Keratinocyte (primary cell): ENCODE results near the gene PCSK6. TPM values are rescaled to one million over a fixed set of nuclear protein-coding genes. Genes with fewer than 3 reads are reported as not detected.

Source experiments
- DNase-seq: peaks from one replicate; pipeline ENCODE4 v3.0.0-alpha.2; 2011; ENCODE audit warnings: low read depth, missing footprints, low spot score
- FAIRE-seq: peaks from 2 replicates; lab custom pipeline; 2011; peaks lifted over from hg19 to GRCh38; lab: Jason Lieb, UNC
- H2AFZ ChIP-seq: 2 replicates; pipeline ENCODE4 v1.6.0; 2012; ENCODE audit warnings: low read length, control low read depth, inconsistent platforms; ENCODE audit not compliant: control insufficient read depth
- H3K27ac ChIP-seq: 2 replicates; pipeline ENCODE4 v1.5.1; 2011; ENCODE audit warnings: low read length; ENCODE audit not compliant: control insufficient read depth, insufficient read depth
- H3K27me3 ChIP-seq: 3 replicates; pipeline ENCODE4 v1.6.0; 2011; ENCODE audit warnings: low read length; ENCODE audit not compliant: control insufficient read depth, insufficient read depth; ENCODE audit errors: extremely low read depth
- H3K36me3 ChIP-seq, 2 experiments: 2 replicates in 1 of 2; 3 replicates in 1 of 2; pipeline ENCODE4 v1.5.1; 2011; ENCODE audit warnings: low read length in 2 of 2, mild to moderate bottlenecking in 1 of 2; ENCODE audit not compliant: control insufficient read depth in 2 of 2, insufficient read depth in 2 of 2; ENCODE audit errors: extremely low read depth in 1 of 2
- H3K4me1 ChIP-seq: 3 replicates; pipeline ENCODE4 v1.5.1; 2011; ENCODE audit warnings: low read length; ENCODE audit not compliant: control insufficient read depth, insufficient read depth; ENCODE audit errors: extremely low read depth
- H3K4me2 ChIP-seq: 3 replicates; pipeline ENCODE4 v1.6.0; 2011; ENCODE audit warnings: low read depth, low read length; ENCODE audit not compliant: control insufficient read depth, insufficient read depth; ENCODE audit errors: extremely low read depth
- H3K4me3 ChIP-seq, 3 experiments: fragments of 200-600 bp in 1 of 3; sonication (generic) in 1 of 3; 2 replicates in 2 of 3; 3 replicates in 1 of 3; pipeline ENCODE4 v1.5.1; 2011 to 2016; ENCODE audit warnings: low read length in 3 of 3, mild to moderate bottlenecking in 3 of 3, control low read depth in 2 of 3, inconsistent platforms in 1 of 3, low read depth in 1 of 3, mixed read lengths in 1 of 3, mixed run types in 1 of 3, moderate library complexity in 1 of 3; ENCODE audit not compliant: control insufficient read depth in 2 of 3, insufficient read depth in 2 of 3; ENCODE audit errors: extremely low read depth in 1 of 3
- H3K79me2 ChIP-seq: 2 replicates; pipeline ENCODE4 v1.6.0; 2012; ENCODE audit warnings: low read length; ENCODE audit not compliant: control insufficient read depth, insufficient read depth
- H3K9ac ChIP-seq: 3 replicates; pipeline ENCODE4 v1.6.0; 2011; ENCODE audit warnings: low read length; ENCODE audit not compliant: control insufficient read depth, insufficient read depth; ENCODE audit errors: extremely low read depth
- H3K9me1 ChIP-seq: 3 replicates; pipeline ENCODE4 v1.6.0; 2011; ENCODE audit warnings: low read length; ENCODE audit not compliant: control insufficient read depth, insufficient read depth; ENCODE audit errors: extremely low read depth
- H3K9me3 ChIP-seq: 2 replicates; pipeline ENCODE4 v1.5.1; 2012; ENCODE audit warnings: low read depth, low read length; ENCODE audit not compliant: control insufficient read depth
- H4K20me1 ChIP-seq: 3 replicates; pipeline ENCODE4 v1.6.0; 2011; ENCODE audit warnings: low read length; ENCODE audit not compliant: control insufficient read depth, insufficient read depth; ENCODE audit errors: extremely low read depth
- EZH2 ChIP-seq: IDR thresholded peaks from one replicate; pipeline ENCODE4 v1.6.1; 2012; ENCODE audit warnings: inconsistent platforms, mild to moderate bottlenecking, low read length, moderate library complexity
- dilution Hi-C: fragments of 300-500 bp; cut with MboI; formaldehyde crosslinking; loops from one replicate; pipeline ENCODE4 v1.7.0; 2020; ENCODE audit warnings: low sequenced_read_pairs; ENCODE audit not compliant: extremely low pct_ligation_motif_present
- polyA plus RNA-seq, 5 experiments: library from polyadenylated mRNA; depleted of rRNA in 3 of 5; stranded (reverse) in 3 of 5; stranded (forward) in 1 of 5; unstranded in 1 of 5; fragments of >200 nt; gene quantifications; 1 replicate in 1 of 5; 2 replicates in 3 of 5; 3 replicates in 1 of 5; pipeline versions ENCODE4 v1.2.1 to v1.2.3, GENCODE V29; 2011 to 2012; ENCODE audit warnings: missing spikeins in 2 of 5, low read depth in 1 of 5, low replicate concordance in 1 of 5
- TF ChIP-seq, protein P1 (sequence below), 3 experiments: IDR thresholded peaks in 1 of 3; conservative IDR thresholded peaks in 1 of 3; optimal IDR thresholded peaks in 1 of 3; 2 replicates in 2 of 3; 3 replicates in 1 of 3; pipeline versions ENCODE3 to v1.5.1; 2011; ENCODE audit warnings: low read length in 3 of 3, mild to moderate bottlenecking in 3 of 3, moderate library complexity in 2 of 3, control low read depth in 1 of 3, inconsistent platforms in 1 of 3; ENCODE audit not compliant: insufficient read depth in 2 of 3; ENCODE audit errors: extremely low read depth in 1 of 3

Gene PCSK6
- polyA plus RNA-seq, 1 donor (not counting 4 experiments of a cell fraction or from before 2014, with no cell fraction given): 3.1 TPM

GRCh38 chr15:101407439-101407838 is 82.1 kb downstream of the PCSK6 start:
- no peaks in the 10 kb centered on the region for H3K79me2 ChIP-seq
- H2AFZ ChIP-seq: no peak overlapping the region
- DNase-seq (no peak), FAIRE-seq (no peak)
- H3K9me1 ChIP-seq: no peaks in the 10 kb centered on the region
- no peaks in the 10 kb centered on the region for H4K20me1 ChIP-seq
- no peak overlapping the region for H3K9ac ChIP-seq
- peaks cover 0 to 3% of the 10 kb centered on the region in 2 experiments for H3K36me3 ChIP-seq
- TF ChIP-seq EZH2: no peak
- TF ChIP-seq, protein P1, sequence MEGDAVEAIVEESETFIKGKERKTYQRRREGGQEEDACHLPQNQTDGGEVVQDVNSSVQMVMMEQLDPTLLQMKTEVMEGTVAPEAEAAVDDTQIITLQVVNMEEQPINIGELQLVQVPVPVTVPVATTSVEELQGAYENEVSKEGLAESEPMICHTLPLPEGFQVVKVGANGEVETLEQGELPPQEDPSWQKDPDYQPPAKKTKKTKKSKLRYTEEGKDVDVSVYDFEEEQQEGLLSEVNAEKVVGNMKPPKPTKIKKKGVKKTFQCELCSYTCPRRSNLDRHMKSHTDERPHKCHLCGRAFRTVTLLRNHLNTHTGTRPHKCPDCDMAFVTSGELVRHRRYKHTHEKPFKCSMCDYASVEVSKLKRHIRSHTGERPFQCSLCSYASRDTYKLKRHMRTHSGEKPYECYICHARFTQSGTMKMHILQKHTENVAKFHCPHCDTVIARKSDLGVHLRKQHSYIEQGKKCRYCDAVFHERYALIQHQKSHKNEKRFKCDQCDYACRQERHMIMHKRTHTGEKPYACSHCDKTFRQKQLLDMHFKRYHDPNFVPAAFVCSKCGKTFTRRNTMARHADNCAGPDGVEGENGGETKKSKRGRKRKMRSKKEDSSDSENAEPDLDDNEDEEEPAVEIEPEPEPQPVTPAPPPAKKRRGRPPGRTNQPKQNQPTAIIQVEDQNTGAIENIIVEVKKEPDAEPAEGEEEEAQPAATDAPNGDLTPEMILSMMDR (optimal IDR thresholded peaks at IDR 0.05 in 1 of 3, IDR thresholded peaks at IDR 0.05 in 1 of 3, conservative IDR thresholded peaks at IDR 0.05 in 1 of 3; ENCODE audit: extremely low read depth in 1 of 3, insufficient read depth in 2 of 3, low read length in 3 of 3): no peak
- no peak overlapping the region for H3K4me2 ChIP-seq
- H3K27ac ChIP-seq: no peak overlapping the region
- H3K9me3 ChIP-seq: no peaks in the 10 kb centered on the region
- no peaks in the 10 kb centered on the region for H3K27me3 ChIP-seq
- H3K4me3 ChIP-seq: no peak overlapping the region
- no peaks in the 10 kb centered on the region for H3K4me1 ChIP-seq
- dilution Hi-C loops: no loop called here

- Histone ChIP-seq H3K9ac (no peak overlapping the region), H3K9me1 (no peaks in the 10 kb centered on the region), H3K4me2 (no peak overlapping the region), H3K36me3 (peaks cover 0 to 3% of the 10 kb centered on the region in 2 experiments), H4K20me1 (no peaks in the 10 kb centered on the region), H2AFZ (no peak overlapping the region), H3K9me3 (no peaks in the 10 kb centered on the region), H3K27me3 (no peaks in the 10 kb centered on the region), H3K4me3 (no peak overlapping the region), H3K79me2 (no peaks in the 10 kb centered on the region), H3K27ac (no peak overlapping the region), H3K4me1 (no peaks in the 10 kb centered on the region)
- TF ChIP-seq, protein P1 (optimal IDR thresholded peaks at IDR 0.05 in 1 of 3, IDR thresholded peaks at IDR 0.05 in 1 of 3, conservative IDR thresholded peaks at IDR 0.05 in 1 of 3; ENCODE audit: extremely low read depth in 1 of 3, insufficient read depth in 2 of 3, low read length in 3 of 3): no peak
- TF ChIP-seq EZH2: no peak
- FAIRE-seq (no peak), DNase-seq (no peak)
- dilution Hi-C loops: no loop called here
These were observed 82.8 kb downstream of the PCSK6 start for GRCh38 chr15:101406526-101407195.
